OCI-LY3 (cell line): ENCODE results near the gene KRT3.

Source experiments
- H2AFZ ChIP-seq: fragments of 200-600, 300-600 bp; shearing (Covaris generic); 2 replicates; pipeline ENCODE4 v1.6.0; 2014; ENCODE audit warnings: antibody characterized with exemption, low read depth, low read length
- H3K27ac ChIP-seq: fragments of 200-600, 300-600 bp; sonication (generic); 2 replicates; pipeline ENCODE4 v1.5.1; 2014; ENCODE audit warnings: mild to moderate bottlenecking, low read length, moderate library complexity, mixed read lengths
- H3K27me3 ChIP-seq: fragments of 200-600, 300-600 bp; sonication (generic); 2 replicates; pipeline ENCODE4 v1.6.1; 2014; ENCODE audit warnings: low read depth, low read length, mixed read lengths
- H3K36me3 ChIP-seq: fragments of 200-600, 300-600 bp; sonication (generic); replicated peaks from 2 replicates; pipeline ENCODE3; 2014; ENCODE audit warnings: low read depth, low read length, mixed read lengths
- H3K4me1 ChIP-seq: fragments of 300-600, 200-600 bp; sonication (generic); 2 replicates; pipeline ENCODE4 v1.6.1; 2014; ENCODE audit warnings: low read length, mixed read lengths
- H3K4me2 ChIP-seq: fragments of 200-600, 300-600 bp; sonication (generic); 2 replicates; pipeline ENCODE4 v1.6.1; 2014; ENCODE audit warnings: low read length, mixed read lengths
- H3K4me3 ChIP-seq: fragments of 300-600, 200-600 bp; sonication (generic); 2 replicates; pipeline ENCODE4 v1.5.1; 2014; ENCODE audit warnings: antibody characterized with exemption, mild to moderate bottlenecking, low read length, moderate library complexity
- H3K79me2 ChIP-seq: fragments of 300-600, 200-600 bp; shearing (Covaris generic); 2 replicates; pipeline ENCODE4 v1.6.1; 2014; ENCODE audit warnings: mild to moderate bottlenecking, low read length, mixed read lengths
- H3K9ac ChIP-seq: fragments of 300-600, 200-600 bp; shearing (Covaris generic); 2 replicates; pipeline ENCODE4 v1.6.0; 2014; ENCODE audit warnings: mild to moderate bottlenecking, low read length, moderate library complexity
- H3K9me3 ChIP-seq: fragments of 200-600, 300-600 bp; shearing (Covaris generic); 2 replicates; pipeline ENCODE4 v1.6.1; 2014; ENCODE audit warnings: low read length, mixed read lengths; ENCODE audit not compliant: insufficient read depth
- H4K20me1 ChIP-seq: fragments of 200-600, 300-600 bp; sonication (generic); 2 replicates; pipeline ENCODE4 v1.6.1; 2016; ENCODE audit warnings: low read length, mixed read lengths; ENCODE audit not compliant: insufficient read depth
- CTCF ChIP-seq: fragments of 200-600, 300-600 bp; sonication (generic); IDR thresholded peaks from 2 replicates; pipeline ENCODE4 v1.5.1; 2014; ENCODE audit warnings: antibody characterized with exemption, low read length, low read depth
- EZH2phosphoT487 ChIP-seq: fragments of 200-600 bp; shearing (Covaris generic); IDR thresholded peaks from 2 replicates; pipeline ENCODE4 v1.6.1; 2018; ENCODE audit warnings: antibody characterized with exemption, mixed run types, low read depth

KRT3 gene

GRCh38 chr12:52795694-52796428 is at the start of gene KRT3:
Gene KRT3, minus strand, starts transcription at chr12:52796117. Its CDS starts 75 bp downstream, at chr12:52796042.
- Histone ChIP-seq H3K9me3 (no peaks in the 10 kb centered on the region), H3K4me1 (no peaks in the 10 kb centered on the region), H3K36me3 (no peaks in the 10 kb centered on the region), H3K79me2 (no peaks in the 10 kb centered on the region), H3K9ac (no peak within 1 kb of the TSS), H4K20me1 (no peaks in the 10 kb centered on the region), H3K27ac (no peak within 1 kb of the TSS), H3K4me2 (no peak within 1 kb of the TSS), H3K4me3 (no peak within 1 kb of the TSS), H2AFZ (no peak within 1 kb of the TSS), H3K27me3 (0 out of 2 replicates have a peak, but pooled peaks cover 3% of the 10 kb centered on the region)
- TF ChIP-seq CTCF (no peak), EZH2phosphoT487 (no peak)

GRCh38 chr12:52844386-52844785 is 48.5 kb upstream of the KRT3 start:
- no peak overlapping the region for H2AFZ ChIP-seq
- no peaks in the 10 kb centered on the region for H3K79me2 ChIP-seq
- H3K4me3 ChIP-seq: no peak overlapping the region
- H3K36me3 ChIP-seq: no peaks in the 10 kb centered on the region
- H3K9ac ChIP-seq: no peak overlapping the region
- H3K27ac ChIP-seq: no peak overlapping the region
- TF ChIP-seq CTCF (no peak), EZH2phosphoT487 (no peak)
- H3K9me3 ChIP-seq: no peaks in the 10 kb centered on the region
- no peaks in the 10 kb centered on the region for H4K20me1 ChIP-seq
- H3K4me1 ChIP-seq: peaks cover 4% of the 10 kb centered on the region; the same call in 1 of the 2 replicates
- H3K4me2 ChIP-seq: no peak overlapping the region
- peaks cover 9% of the 10 kb centered on the region; the same call in 1 of the 2 replicates for H3K27me3 ChIP-seq

- H3K27me3 ChIP-seq: peaks cover 35% of the 10 kb centered on the region
- no peaks in the 10 kb centered on the region for H4K20me1 ChIP-seq
- TF ChIP-seq CTCF (no peak), EZH2phosphoT487 (no peak)
- no peaks in the 10 kb centered on the region for H3K9me3 ChIP-seq
- H3K4me2 ChIP-seq: no peak overlapping the region
- no peak overlapping the region for H3K4me3 ChIP-seq
- no peak overlapping the region for H2AFZ ChIP-seq
- no peaks in the 10 kb centered on the region for H3K36me3 ChIP-seq
- H3K79me2 ChIP-seq: no peaks in the 10 kb centered on the region
- H3K9ac ChIP-seq: no peak overlapping the region
- H3K27ac ChIP-seq: no peak overlapping the region
- H3K4me1 ChIP-seq: peaks cover 9% of the 10 kb centered on the region
Measured at GRCh38 chr12:52839436-52840105, 43.7 kb upstream of the KRT3 start.

- Histone ChIP-seq H2AFZ (no peak overlapping the region), H3K27ac (no peak overlapping the region), H3K4me1 (peaks cover 9% of the 10 kb centered on the region), H3K9ac (no peak overlapping the region), H3K79me2 (no peaks in the 10 kb centered on the region), H3K9me3 (no peaks in the 10 kb centered on the region), H3K4me2 (no peak overlapping the region), H3K36me3 (no peaks in the 10 kb centered on the region), H3K27me3 (peaks cover 35% of the 10 kb centered on the region), H4K20me1 (no peaks in the 10 kb centered on the region), H3K4me3 (no peak overlapping the region)
- TF ChIP-seq EZH2phosphoT487: no peak
- TF ChIP-seq CTCF: no peak
Measured at GRCh38 chr12:52838609-52839435, 42.9 kb upstream of the KRT3 start.
